ENCODE results near the gene AMFR. TPM values are rescaled to one million over a fixed set of nuclear protein-coding genes. Genes with fewer than 3 reads are reported as not detected.

AMFR gene
- total RNA-seq, 1 experiment from 2014 or later, result 66.3 TPM

DNA sequence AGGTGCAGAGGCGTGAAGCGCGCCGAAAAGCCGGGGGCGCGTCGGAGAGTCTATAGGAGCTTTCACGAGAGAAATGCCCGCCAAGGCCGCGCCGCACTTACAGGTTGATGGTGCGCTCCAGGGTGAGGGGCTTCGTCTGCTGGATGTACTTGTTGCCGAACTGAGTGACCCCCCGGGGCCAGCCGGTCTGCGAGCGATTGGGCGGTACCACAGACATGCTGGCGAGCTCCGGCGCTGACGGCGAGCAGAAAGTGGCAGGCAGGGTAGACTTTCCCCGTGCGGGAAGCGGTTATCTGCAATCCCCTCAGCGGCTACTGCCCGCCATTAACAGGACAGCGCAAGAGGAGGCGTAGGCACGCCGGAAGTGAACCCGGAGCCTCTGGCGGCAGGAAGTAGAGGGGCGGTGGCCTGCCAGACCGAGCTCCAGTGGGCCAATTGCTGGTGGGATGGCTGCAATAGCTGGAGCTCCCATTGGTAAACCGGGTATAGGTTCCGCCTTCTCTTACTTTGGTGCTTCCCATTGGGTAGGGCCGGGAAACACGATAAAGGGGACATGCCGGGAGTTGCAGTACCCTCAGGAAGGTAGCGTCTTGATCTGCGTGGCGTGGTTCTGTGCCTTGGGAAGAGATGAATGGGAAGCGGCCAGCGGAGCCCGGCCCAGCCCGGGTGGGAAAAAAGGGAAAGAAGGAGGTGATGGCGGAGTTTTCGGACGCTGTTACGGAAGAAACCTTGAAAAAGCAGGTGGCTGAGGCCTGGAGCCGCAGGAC lies 25.8 kb upstream of the AMFR start, which contains the start of the genes NUDT21 and OGFOD1 (continued):
- TF ChIP-seq, protein P1, sequence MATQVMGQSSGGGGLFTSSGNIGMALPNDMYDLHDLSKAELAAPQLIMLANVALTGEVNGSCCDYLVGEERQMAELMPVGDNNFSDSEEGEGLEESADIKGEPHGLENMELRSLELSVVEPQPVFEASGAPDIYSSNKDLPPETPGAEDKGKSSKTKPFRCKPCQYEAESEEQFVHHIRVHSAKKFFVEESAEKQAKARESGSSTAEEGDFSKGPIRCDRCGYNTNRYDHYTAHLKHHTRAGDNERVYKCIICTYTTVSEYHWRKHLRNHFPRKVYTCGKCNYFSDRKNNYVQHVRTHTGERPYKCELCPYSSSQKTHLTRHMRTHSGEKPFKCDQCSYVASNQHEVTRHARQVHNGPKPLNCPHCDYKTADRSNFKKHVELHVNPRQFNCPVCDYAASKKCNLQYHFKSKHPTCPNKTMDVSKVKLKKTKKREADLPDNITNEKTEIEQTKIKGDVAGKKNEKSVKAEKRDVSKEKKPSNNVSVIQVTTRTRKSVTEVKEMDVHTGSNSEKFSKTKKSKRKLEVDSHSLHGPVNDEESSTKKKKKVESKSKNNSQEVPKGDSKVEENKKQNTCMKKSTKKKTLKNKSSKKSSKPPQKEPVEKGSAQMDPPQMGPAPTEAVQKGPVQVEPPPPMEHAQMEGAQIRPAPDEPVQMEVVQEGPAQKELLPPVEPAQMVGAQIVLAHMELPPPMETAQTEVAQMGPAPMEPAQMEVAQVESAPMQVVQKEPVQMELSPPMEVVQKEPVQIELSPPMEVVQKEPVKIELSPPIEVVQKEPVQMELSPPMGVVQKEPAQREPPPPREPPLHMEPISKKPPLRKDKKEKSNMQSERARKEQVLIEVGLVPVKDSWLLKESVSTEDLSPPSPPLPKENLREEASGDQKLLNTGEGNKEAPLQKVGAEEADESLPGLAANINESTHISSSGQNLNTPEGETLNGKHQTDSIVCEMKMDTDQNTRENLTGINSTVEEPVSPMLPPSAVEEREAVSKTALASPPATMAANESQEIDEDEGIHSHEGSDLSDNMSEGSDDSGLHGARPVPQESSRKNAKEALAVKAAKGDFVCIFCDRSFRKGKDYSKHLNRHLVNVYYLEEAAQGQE (IDR thresholded peaks at IDR 0.05; ENCODE audit: low read depth), result no peak
- TF ChIP-seq ELF1 (IDR thresholded peaks at IDR 0.05; ENCODE audit: borderline replicate concordance, low read depth) (peak; percentile 49; the same call in 1 of the 2 replicates), SP1 (IDR thresholded peaks at IDR 0.05; ENCODE audit: low read depth) (peak; percentile 95), TCF7L2 (IDR thresholded peaks at IDR 0.05; ENCODE audit: borderline replicate concordance, extremely low read depth, insufficient read depth, insufficient read length) (no peak)

- CTCF ChIA-PET, result interaction anchor here (1.0 kb wide), 1 partner anchor 251 kb away, joined by 4 read pairs; no protein-coding TSS in a partner anchor
- POLR2A ChIA-PET, result interaction anchor here (0.6 to 1.1 kb wide), 5 partner anchors 10 to 251 kb away, joined by 3 to 4 read pairs (median 4); partner anchors contain the start of gene MT1E
- Histone ChIP-seq H3K27me3 (ENCODE audit: insufficient read depth, low read length) (no peaks in the 10 kb centered on the region), H3K4me1 (ENCODE audit: control insufficient read depth in 1 of 2, insufficient read depth in 2 of 2, low read length in 2 of 2) (peaks cover 15 to 23% of the 10 kb centered on the region in 2 experiments), H3K9me2 (ENCODE audit: insufficient read depth) (no peaks in the 10 kb centered on the region), H3K9me3 (ENCODE audit: control insufficient read depth in 1 of 2, insufficient read depth in 1 of 2, low read depth in 1 of 2, low read length in 2 of 2) (no peaks in the 10 kb centered on the region), H4K20me1 (ENCODE audit: insufficient read depth) (peaks cover 5% of the 10 kb centered on the region; the same call in 1 of the 2 replicates), H3K79me2 (ENCODE audit: insufficient read depth, low read length) (peaks cover 84% of the 10 kb centered on the region), H2AFZ (ENCODE audit: low read depth, low read length, poor library complexity, severe bottlenecking) (no peak overlapping the region), H3K27ac (ENCODE audit: low read depth, low read length) (peak overlapping the region; percentile 77), H3K36me3 (ENCODE audit: control insufficient read depth in 1 of 2, insufficient read depth in 2 of 2, low read length in 2 of 2) (peaks cover 22 to 26% of the 10 kb centered on the region in 2 experiments; a peak in 3 of 4 replicates), H3K4me3 (replicated peaks in 1 of 2; ENCODE audit: low read depth in 1 of 2, low read length in 2 of 2) (peak overlapping the region; percentile 90 to 95), H3K4me2 (ENCODE audit: low read length) (peak overlapping the region; percentile 98), H3K9ac (ENCODE audit: low read length) (peak overlapping the region; percentile 76)
- RAD21 ChIA-PET (ENCODE audit: low non-redundant PET in 1 of 2, low total read pairs in 2 of 2, uncharacterized antibody in 2 of 2, unreplicated experiment in 2 of 2), result no interaction called here
- TSS peak; percentile 52 for BruUV-seq (replicated peaks)
- DNase-seq (ENCODE audit: low read depth, low spot score) (no peak), ATAC-seq (no peak)
- intact Hi-C loops (cut with micrococcal nuclease), result no loop called here
- no peak for TF ChIP-seq EGR1 (IDR thresholded peaks at IDR 0.05; ENCODE audit: low read depth)
- no peak for TF ChIP-seq EZH2phosphoT487 (IDR thresholded peaks at IDR 0.05; ENCODE audit: borderline replicate concordance)
- no peak for TF ChIP-seq RAD21 (IDR thresholded peaks at IDR 0.05; ENCODE audit: low read depth)
- no peak; the same call in 1 of the 2 replicates for TF ChIP-seq SIN3A (IDR thresholded peaks at IDR 0.05; ENCODE audit: low read depth)
- TF ChIP-seq CBX3 (IDR thresholded peaks at IDR 0.05; ENCODE audit: low read depth), result no peak
- TF ChIP-seq ZNF274 (IDR thresholded peaks at IDR 0.05; ENCODE audit: low read depth, low read length), result no peak
- TF ChIP-seq ELF1 (IDR thresholded peaks at IDR 0.05; ENCODE audit: borderline replicate concordance, low read depth), result no peak
- TF ChIP-seq SRF (IDR thresholded peaks at IDR 0.05; ENCODE audit: low read depth), result no peak
- no peak for TF ChIP-seq TCF7L2 (IDR thresholded peaks at IDR 0.05; ENCODE audit: borderline replicate concordance, extremely low read depth, insufficient read depth, insufficient read length)
- TF ChIP-seq, protein P2, sequence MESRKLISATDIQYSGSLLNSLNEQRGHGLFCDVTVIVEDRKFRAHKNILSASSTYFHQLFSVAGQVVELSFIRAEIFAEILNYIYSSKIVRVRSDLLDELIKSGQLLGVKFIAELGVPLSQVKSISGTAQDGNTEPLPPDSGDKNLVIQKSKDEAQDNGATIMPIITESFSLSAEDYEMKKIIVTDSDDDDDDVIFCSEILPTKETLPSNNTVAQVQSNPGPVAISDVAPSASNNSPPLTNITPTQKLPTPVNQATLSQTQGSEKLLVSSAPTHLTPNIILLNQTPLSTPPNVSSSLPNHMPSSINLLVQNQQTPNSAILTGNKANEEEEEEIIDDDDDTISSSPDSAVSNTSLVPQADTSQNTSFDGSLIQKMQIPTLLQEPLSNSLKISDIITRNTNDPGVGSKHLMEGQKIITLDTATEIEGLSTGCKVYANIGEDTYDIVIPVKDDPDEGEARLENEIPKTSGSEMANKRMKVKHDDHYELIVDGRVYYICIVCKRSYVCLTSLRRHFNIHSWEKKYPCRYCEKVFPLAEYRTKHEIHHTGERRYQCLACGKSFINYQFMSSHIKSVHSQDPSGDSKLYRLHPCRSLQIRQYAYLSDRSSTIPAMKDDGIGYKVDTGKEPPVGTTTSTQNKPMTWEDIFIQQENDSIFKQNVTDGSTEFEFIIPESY (IDR thresholded peaks at IDR 0.05; ENCODE audit: extremely low read depth, insufficient replicate concordance, low read length), result no peak
- TF ChIP-seq SP1 (IDR thresholded peaks at IDR 0.05; ENCODE audit: low read depth), result no peak
- TF ChIP-seq JUND (IDR thresholded peaks at IDR 0.05), result no peak
- no peak for TF ChIP-seq EZH2 (IDR thresholded peaks at IDR 0.05)
- TF ChIP-seq YY1 (IDR thresholded peaks at IDR 0.05; ENCODE audit: extremely low read depth, insufficient replicate concordance, low read depth, low read length), result no peak
These were observed 25.1 kb upstream of the AMFR start for GRCh38 chr16:56450275-56450985.

Measured in HCT116 (cell line).